BJ (cell line): ENCODE measurements around the gene TTC7B. TPM values are rescaled to one million over a fixed set of nuclear protein-coding genes. Genes with fewer than 3 reads are reported as not detected.
"Not testable (repeated sequence)": the region's sequence is repeated elsewhere in the genome, so short reads cannot be mapped to it uniquely, and the experiment has no call there.

ENCODE experiments used
- CTCF ChIA-PET: fragments of 350-600 bp; formaldehyde crosslinking; extraction: SDS; loops from one replicate; lab custom pipeline; 2021; ENCODE audit warnings: antibody characterized with exemption, inconsistent platforms; lab: Yijun Ruan, JAX
- POLR2A ChIA-PET: fragments of 300-600 bp; sonication (Branson Sonifier 250); formaldehyde crosslinking; extraction: SDS; loops from one replicate; lab custom pipeline; 2021; ENCODE audit warnings: antibody characterized with exemption; lab: Charles Lee
- DNase-seq: peaks from one replicate; pipeline ENCODE4 v3.0.0-alpha.2; 2011; ENCODE audit warnings: low read depth
- H3K27me3 ChIP-seq: 2 replicates; pipeline ENCODE4 v1.6.0; 2011; ENCODE audit warnings: low read length; ENCODE audit not compliant: control insufficient read depth, insufficient read depth
- H3K36me3 ChIP-seq: 2 replicates; pipeline ENCODE4 v1.5.1; 2011; ENCODE audit warnings: low read length; ENCODE audit not compliant: control insufficient read depth, insufficient read depth
- H3K4me3 ChIP-seq: 2 replicates; pipeline ENCODE4 v1.5.1; 2011; ENCODE audit warnings: low read depth, mild to moderate bottlenecking, control low read depth, low read length
- CTCF ChIP-seq: IDR thresholded peaks from 2 replicates; pipeline ENCODE4 v1.5.1; 2011; ENCODE audit warnings: low read depth, mild to moderate bottlenecking, control low read depth, inconsistent platforms, low read length, moderate library complexity; ENCODE audit not compliant: insufficient read depth
- polyA plus RNA-seq: library from polyadenylated mRNA; depleted of rRNA; stranded (reverse); fragments of >200 nt; gene quantifications from 2 replicates; pipeline ENCODE4 v1.2.3, GENCODE V29; 2011

Gene TTC7B
- polyA plus RNA-seq, 1 experiment: 46.9 TPM

DNA sequence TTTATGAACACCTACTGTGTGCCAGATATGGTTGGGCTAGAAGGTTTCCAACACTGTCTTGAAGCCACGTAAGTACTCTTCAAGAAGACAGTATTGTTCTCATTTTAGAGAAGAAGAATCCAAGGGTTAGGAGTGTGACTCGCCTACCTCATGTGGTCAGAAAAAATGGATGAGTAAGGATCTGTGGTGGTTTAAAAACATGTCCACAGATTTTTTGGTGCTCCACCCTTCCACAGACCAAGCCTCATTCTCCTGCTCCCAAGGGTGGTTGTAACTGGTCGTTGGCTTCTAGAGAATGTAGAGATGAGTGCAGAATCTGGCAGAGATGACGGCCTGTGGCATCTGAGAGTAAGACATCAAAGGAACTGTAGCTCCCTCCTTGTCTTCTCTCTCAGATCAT, 30.3 kb upstream of the TTC7B start:
- POLR2A ChIA-PET: no interaction called here
- CTCF ChIA-PET: interaction anchor here (0.9 kb wide), 1 partner anchor 40 kb away, joined by 3 read pairs; no protein-coding TSS in a partner anchor
- no peak overlapping the region for H3K4me3 ChIP-seq
- TF ChIP-seq CTCF: no peak
- peaks cover 4% of the 10 kb centered on the region; the same call in 1 of the 2 replicates for H3K27me3 ChIP-seq
- DNase-seq: no peak
- no peaks in the 10 kb centered on the region for H3K36me3 ChIP-seq

- H3K4me3 ChIP-seq: no peak overlapping the region
- CTCF ChIA-PET: interaction anchor here (0.6 to 1.0 kb wide), 2 partner anchors 122 to 333 kb away, joined by 3 read pairs; no protein-coding TSS in a partner anchor
- TF ChIP-seq CTCF: no peak
- POLR2A ChIA-PET: no interaction called here
- no peaks in the 10 kb centered on the region for H3K36me3 ChIP-seq
- peaks cover 4% of the 10 kb centered on the region; the same call in 1 of the 2 replicates for H3K27me3 ChIP-seq
- no peak for DNase-seq
Measured at GRCh38 chr14:90844321-90844720, 28.1 kb upstream of the TTC7B start.

DNA sequence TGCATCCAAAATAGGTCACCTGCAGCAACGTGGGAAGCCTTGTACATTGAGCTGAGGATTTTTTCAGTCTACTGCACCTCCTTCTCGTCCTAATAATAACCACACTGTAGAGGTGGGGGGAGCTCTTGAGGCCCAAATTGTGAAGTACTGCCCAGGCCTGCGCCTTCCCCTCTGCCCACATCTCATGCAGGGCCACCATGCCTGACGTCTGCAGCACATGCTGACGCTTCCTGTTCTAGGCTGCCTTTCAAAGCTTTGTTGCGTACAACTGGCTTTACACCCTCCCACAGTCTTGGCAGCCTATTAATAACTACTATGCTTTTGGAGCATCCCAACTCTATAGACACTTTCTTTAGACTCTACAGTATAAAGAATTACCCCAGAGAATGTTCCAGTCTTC, 26.5 kb upstream of the TTC7B start:
- no peak overlapping the region for H3K4me3 ChIP-seq
- ChIA-PET CTCF (interaction anchor here (0.6 kb wide), 1 partner anchor 60 kb away, joined by 3 read pairs; no protein-coding TSS in a partner anchor), POLR2A (no interaction called here)
- no peaks in the 10 kb centered on the region for H3K36me3 ChIP-seq
- no peak for TF ChIP-seq CTCF
- no peaks in the 10 kb centered on the region for H3K27me3 ChIP-seq
- DNase-seq: no peak

- DNase-seq, CTCF ChIA-PET, POLR2A ChIA-PET, H3K36me3 ChIP-seq, H3K4me3 ChIP-seq, H3K27me3 ChIP-seq: not testable (repeated sequence)
Measured at GRCh38 chr14:90840667-90841066, 24.4 kb upstream of the TTC7B start.

GRCh38 chr14:90839889-90840266, 23.6 kb upstream of the TTC7B start:
- no peaks in the 10 kb centered on the region for H3K27me3 ChIP-seq
- CTCF ChIA-PET: no interaction called here
- POLR2A ChIA-PET: no interaction called here
- no peak for DNase-seq
- H3K36me3 ChIP-seq: no peaks in the 10 kb centered on the region
- H3K4me3 ChIP-seq: no peak overlapping the region
- TF ChIP-seq CTCF: no peak
